GM18867 (cell line): ENCODE results near the gene CHMP5.
A peak's percentile ranks its signal among the peaks of the same experiment; 100 is the strongest.

ENCODE experiments used
- ATAC-seq: cut with Tn5 transposase; IDR thresholded peaks from one replicate; pipeline ENCODE4 v1.9.1; 2021; ENCODE audit warnings: mild to moderate bottlenecking, moderate library complexity; ENCODE audit not compliant: unreplicated experiment

Gene CHMP5

DNA sequence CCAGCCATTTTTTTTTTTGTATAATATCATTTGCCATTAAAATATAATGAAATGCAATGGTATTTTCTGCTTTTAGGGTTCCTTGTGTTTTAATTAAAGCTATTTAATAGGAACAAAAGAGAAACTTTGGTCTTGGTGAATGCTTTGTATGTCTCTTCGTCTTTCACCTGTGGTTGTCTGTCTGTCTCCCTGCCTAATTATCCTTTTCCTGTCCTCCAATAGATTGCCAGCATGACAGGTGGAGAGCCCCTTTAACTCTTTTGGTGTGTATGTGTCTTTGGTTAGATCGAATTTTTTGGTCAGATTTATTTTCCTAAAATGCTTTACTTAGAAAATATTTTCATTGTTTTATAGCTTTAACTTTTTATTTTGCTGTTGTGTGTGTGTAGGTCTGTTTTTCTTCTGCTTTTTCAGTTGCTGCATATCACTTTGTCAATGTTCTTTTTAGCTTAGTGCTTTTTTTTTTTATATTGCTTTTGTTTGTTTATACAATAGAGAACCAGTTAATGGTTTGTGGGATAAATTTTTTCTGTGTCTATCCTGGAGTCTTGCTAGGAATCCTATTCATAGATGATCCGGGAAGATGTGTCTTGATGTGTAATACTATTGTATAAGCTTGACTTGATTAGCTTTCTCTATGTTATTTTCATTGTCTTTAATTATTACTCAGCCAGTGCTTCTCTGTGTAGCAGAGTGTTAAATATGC is 8.6 kb downstream of the CHMP5 start:
- ATAC-seq = no peak

DNA sequence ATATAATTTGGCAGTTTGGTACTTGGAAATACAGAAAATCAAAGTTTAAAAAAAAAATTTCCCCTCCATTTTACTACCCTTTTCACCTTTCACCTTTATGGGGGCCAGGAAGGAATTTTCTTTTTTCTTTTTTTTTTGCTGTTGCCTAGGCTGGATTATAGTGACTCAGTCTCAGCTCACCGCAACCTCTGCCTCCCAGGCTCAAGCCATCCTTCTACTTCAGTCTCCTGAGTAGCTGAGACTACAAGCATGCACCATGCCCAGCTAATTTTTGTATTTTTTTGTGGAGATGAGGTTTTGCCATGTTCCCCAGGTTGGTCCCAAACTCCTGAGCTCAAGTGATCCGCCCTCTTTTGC is 9.1 kb downstream of the CHMP5 start:
- no peak for ATAC-seq

GRCh38 chr9:33277484-33277883 is 12.6 kb downstream of the CHMP5 start:
- no peak for ATAC-seq

DNA sequence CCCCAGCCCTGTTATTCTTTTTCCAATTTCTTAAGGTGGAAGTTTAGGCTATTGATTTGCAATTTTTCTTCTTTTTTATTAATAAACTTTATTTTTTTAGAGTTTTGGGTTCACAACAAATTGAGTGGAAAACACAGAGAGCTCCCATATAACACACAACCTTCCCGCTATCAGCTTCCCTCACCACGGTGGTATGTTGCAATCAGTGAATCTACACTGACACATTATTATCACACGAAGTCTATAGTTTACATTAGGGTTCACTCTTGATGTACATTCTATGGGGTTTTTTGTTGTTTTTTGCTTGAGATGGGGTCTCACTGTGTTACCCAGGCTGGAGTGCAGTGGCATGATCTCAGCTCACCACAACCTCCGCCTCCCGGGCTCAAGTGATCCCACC is 20.7 kb downstream of the CHMP5 start:
- ATAC-seq = no peak

DNA sequence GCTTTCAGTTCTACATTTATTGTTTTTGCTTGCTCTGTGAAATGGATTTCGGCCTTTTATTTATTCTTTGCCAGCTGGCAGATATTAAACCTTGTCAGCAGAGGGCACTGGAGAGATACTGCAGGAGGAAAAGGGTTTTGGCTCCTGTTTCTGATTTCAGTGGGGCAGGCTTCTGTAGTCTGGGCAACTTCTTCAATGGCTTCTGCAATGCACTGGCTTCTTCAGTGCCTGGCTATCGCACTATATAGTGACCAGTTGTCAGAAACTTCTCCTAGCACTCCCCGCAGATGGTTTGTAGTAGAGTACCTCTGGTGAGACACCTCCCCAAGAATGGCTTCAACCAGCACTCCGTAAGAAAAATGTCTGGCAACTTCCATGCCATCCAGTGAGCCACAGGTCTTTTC is 22.2 kb downstream of the CHMP5 start:
- ATAC-seq = peak; percentile 18

DNA sequence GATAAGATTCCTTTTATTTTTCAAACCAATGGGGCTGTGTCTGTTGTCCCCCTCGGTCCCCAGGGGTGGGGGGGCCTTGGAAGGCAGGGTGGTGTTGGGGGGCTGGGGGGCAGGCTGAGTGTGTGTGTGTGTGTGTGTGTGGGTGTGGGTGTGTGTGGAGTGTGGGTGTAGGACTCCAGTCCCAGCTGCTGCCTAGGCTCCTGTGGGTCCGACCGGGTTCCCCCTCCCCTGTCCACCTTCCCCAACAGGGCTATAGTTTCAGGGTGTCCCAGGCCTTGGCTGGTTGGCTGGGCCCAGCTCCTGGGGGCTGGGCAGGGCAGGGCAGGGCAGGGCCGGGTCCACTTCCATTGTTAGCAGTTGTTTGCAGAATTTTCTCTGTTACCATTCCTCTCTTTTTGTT is 23.4 kb downstream of the CHMP5 start:
- ATAC-seq = no peak

- ATAC-seq = no peak
Observed at GRCh38 chr9:33288828-33289483, 24.1 kb downstream of the CHMP5 start.

DNA sequence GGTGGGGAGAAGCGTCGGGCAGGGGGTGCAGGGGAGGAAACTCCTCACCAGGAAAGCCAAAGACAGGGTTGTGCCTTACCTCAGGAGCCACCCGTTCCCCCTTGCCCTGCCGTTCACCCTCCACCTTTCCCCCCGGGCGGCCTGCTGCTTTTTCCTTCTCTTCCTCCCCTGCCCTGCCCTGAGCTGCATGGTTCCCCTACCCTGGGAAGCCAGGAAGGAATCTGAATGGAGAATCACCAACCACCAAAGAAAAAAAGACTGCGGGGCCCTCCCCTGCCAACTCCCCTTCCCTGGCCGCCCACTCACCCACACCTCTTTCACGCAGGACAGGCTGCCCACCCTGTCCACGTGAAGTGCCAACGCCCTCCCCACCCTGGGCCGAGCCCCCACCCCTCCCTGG is 24.6 kb downstream of the CHMP5 start:
- ATAC-seq = no peak

- ATAC-seq = peak; percentile 31
Observed at GRCh38 chr9:33289936-33290246, 25.0 kb downstream of the CHMP5 start.

GRCh38 chr9:33290247-33291030 is 25.6 kb downstream of the CHMP5 start, which contains the start of gene NFX1:
Gene NFX1 (plus strand): TSS chr9:33290516. CDS start chr9:33290573, 57 bp downstream.
- ATAC-seq = peak; percentile 85

- no peak for ATAC-seq
Observed at GRCh38 chr9:33291031-33291397, 26.2 kb downstream of the CHMP5 start.

- ATAC-seq = no peak
Observed at GRCh38 chr9:33291901-33292300, 27.1 kb downstream of the CHMP5 start.

DNA sequence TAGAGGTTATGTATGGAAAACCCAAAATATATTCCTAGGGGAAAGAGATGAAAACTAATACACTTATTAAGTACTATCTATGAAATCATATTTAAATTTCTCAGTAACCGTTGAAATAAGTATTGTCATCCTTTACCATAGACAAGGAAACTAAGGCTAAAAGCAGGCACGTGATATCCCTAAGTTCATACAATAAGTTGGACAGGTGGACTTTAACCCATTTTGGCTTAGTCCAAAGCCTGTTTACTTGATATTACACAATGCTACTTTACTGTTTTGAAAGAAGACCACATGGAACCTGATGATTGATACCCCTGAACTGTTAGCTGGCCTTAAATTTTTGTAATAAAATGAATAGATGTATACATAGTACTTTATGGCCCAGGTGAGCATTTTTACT is 28.9 kb downstream of the CHMP5 start:
- ATAC-seq = no peak

GRCh38 chr9:33294670-33295432 is 30.0 kb downstream of the CHMP5 start:
- ATAC-seq = no peak

DNA sequence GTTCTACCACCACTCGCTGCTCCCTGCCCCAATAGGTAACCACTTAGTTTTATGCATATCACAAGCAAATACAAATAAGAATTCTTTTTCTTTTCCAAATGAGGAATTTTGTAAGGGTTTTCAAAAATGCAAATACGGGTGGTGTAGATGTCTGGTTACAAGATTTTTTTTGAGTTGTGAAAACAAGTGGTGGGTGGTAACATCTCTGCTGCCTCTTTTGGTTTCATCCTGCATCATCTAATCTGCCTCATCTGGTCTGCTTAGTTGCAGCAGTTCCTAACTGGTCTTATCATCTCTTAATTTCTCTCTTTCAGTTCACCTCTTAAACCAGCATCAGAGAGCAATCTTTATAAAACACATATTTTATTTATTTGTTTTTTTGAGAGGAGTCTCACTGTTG is 30.7 kb downstream of the CHMP5 start:
- ATAC-seq = peak; percentile 46

DNA sequence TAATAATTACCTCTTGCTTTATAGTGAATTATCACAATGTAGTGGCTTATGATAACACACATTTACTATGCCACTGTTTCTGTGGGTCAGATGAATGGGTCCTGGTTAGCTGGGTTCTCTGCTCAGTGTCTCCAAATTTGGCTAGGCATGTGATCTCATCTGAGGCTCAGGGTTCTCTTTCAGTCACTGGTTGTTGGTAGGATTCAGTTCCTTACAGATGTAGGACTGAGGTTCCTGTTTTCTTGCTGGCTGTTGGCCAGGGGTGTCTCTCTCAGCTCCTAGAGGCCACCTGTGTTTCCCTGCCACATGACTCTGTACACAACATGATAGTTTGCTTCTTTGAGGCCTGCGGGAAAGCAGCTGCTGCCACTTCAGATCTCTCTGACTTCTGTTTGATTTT is 32.6 kb downstream of the CHMP5 start:
- ATAC-seq = peak; percentile 85

- ATAC-seq = no peak
Observed at GRCh38 chr9:33300546-33300945, 35.7 kb downstream of the CHMP5 start.

GRCh38 chr9:33304362-33304761 is 39.5 kb downstream of the CHMP5 start:
- ATAC-seq = peak; percentile 52

GRCh38 chr9:33306037-33306436 is 41.2 kb downstream of the CHMP5 start:
- ATAC-seq = no peak

DNA sequence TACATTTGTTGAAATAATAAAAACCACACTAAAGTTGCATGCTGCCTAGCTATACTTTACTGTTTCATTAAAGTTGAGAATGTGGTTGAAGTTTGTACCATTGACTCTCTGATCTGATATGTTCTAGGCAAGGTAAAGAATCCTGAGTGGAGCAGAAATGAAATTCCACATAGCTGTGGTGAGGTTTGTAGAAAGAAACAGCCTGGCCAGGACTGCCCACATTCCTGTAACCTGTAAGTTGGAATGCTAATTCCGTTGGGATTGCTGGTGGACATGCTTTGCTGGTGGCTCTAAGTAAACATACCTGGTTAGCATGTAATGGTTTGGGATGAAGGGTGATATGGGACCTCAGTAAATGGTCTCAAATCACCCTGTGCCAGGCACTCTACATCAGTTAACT is 42.2 kb downstream of the CHMP5 start:
- ATAC-seq = no peak

- no peak for ATAC-seq
Observed at GRCh38 chr9:33309903-33310302, 45.1 kb downstream of the CHMP5 start.
